HepG2 (cell line): ENCODE data around the gene HNRNPAB. TPM values are rescaled to one million over a fixed set of nuclear protein-coding genes. Genes with fewer than 3 reads are reported as not detected.

Source experiments
- ATAC-seq: fragments of 200-7000 bp; cut with Tn5 transposase; 3 replicates; pipeline ENCODE4 v1.9.1; 2020; ENCODE audit warnings: mild to moderate bottlenecking, moderate library complexity
- BruUV-seq: library from RNA; stranded (reverse); fragments of 400-500 nt; replicated peaks from 2 replicates; lab custom pipeline; 2021; lab: Mats Ljungman, UMichigan
- CTCF ChIA-PET: fragments of 300-600 bp; formaldehyde crosslinking; extraction: SDS; loops from one replicate; lab custom pipeline; 2021; ENCODE audit warnings: low total read pairs, inconsistent platforms, low intra/inter-chr PET ratio; lab: Yijun Ruan, JAX
- POLR2A ChIA-PET: fragments of 350-600 bp; sonication (Branson Sonifier 250); formaldehyde crosslinking; loops from one replicate; lab custom pipeline; 2020; ENCODE audit warnings: antibody characterized with exemption, inconsistent platforms; lab: Yijun Ruan, JAX
- DNase-seq: peaks from one replicate; pipeline ENCODE4 v3.0.0-alpha.2; 2015; ENCODE audit warnings: low spot score
- FAIRE-seq: peaks from 3 replicates; lab custom pipeline; 2011; peaks lifted over from hg19 to GRCh38; lab: Jason Lieb, UNC
- H2AFZ ChIP-seq: one replicate; pipeline ENCODE4 v1.6.1; 2011; ENCODE audit warnings: low read length, inconsistent platforms
- H3K27ac ChIP-seq: fragments of 300-600 bp; 3 replicates; pipeline ENCODE4 v1.8.0; 2011; ENCODE audit warnings: mixed run types, mild to moderate bottlenecking, mixed read lengths, low read length, inconsistent platforms; ENCODE audit not compliant: insufficient read depth; ENCODE audit errors: extremely low read length
- H3K27me3 ChIP-seq, 2 experiments: fragments of 200-600 bp in 1 of 2; 2 replicates in 1 of 2; 3 replicates in 1 of 2; pipeline versions ENCODE4 v1.6.0 to v1.8.0; 2011; ENCODE audit warnings: low read length in 2 of 2, mild to moderate bottlenecking in 2 of 2, moderate library complexity in 2 of 2, inconsistent platforms in 1 of 2; ENCODE audit not compliant: insufficient read depth in 2 of 2, control insufficient read depth in 1 of 2
- H3K36me3 ChIP-seq, 2 experiments: fragments of 200-600 bp in 1 of 2; replicated peaks in 1 of 2; 2 replicates in 1 of 2; 3 replicates in 1 of 2; pipeline versions ENCODE4 v1.5.1 to v1.8.0; 2011; ENCODE audit warnings: low read length in 2 of 2, inconsistent platforms in 1 of 2; ENCODE audit not compliant: insufficient read depth in 2 of 2, control insufficient read depth in 1 of 2
- H3K4me1 ChIP-seq: 2 replicates; pipeline ENCODE4 v1.5.1; 2012; ENCODE audit warnings: low read length, inconsistent platforms; ENCODE audit not compliant: insufficient read depth
- H3K4me2 ChIP-seq: 2 replicates; pipeline ENCODE4 v1.6.0; 2011; ENCODE audit warnings: low read depth, low read length, inconsistent platforms
- H3K4me3 ChIP-seq, 3 experiments: fragments of 200-600 bp in 1 of 3; sonication (generic), shearing (Covaris generic) in 1 of 3; replicated peaks in 1 of 3; 2 replicates each; pipeline ENCODE4 v1.5.1; 2011 to 2016; ENCODE audit warnings: low read length in 3 of 3, inconsistent platforms in 2 of 3, low read depth in 2 of 3, mild to moderate bottlenecking in 2 of 3, control low read depth in 1 of 3, mixed read lengths in 1 of 3; ENCODE audit not compliant: insufficient read depth in 1 of 3
- H3K79me2 ChIP-seq: one replicate; pipeline ENCODE4 v1.6.1; 2011; ENCODE audit warnings: low read length, inconsistent platforms; ENCODE audit not compliant: insufficient read depth
- H3K9ac ChIP-seq: 2 replicates; pipeline ENCODE4 v1.6.0; 2011; ENCODE audit warnings: mild to moderate bottlenecking, low read depth, low read length, inconsistent platforms; ENCODE audit not compliant: insufficient read depth
- H3K9me3 ChIP-seq: 2 replicates; pipeline ENCODE4 v1.5.1; 2012; ENCODE audit warnings: mild to moderate bottlenecking, low read length
- H4K20me1 ChIP-seq: 2 replicates; pipeline ENCODE4 v1.6.0; 2011; ENCODE audit warnings: inconsistent platforms, mild to moderate bottlenecking, low read length, moderate library complexity; ENCODE audit not compliant: insufficient read depth
- DMAP1 ChIP-seq: IDR thresholded peaks from 2 replicates; pipeline ENCODE4 v1.6.1; 2016
- FOXA1 ChIP-seq, 2 experiments: fragments of 450-650 bp in 1 of 2; sonication (generic) in 1 of 2; formaldehyde crosslinking in 1 of 2; IDR thresholded peaks; 2 replicates each; pipeline versions ENCODE4 v1.4.0 to v1.6.1; 2016 to 2020; ENCODE audit warnings: missing genetic modification reagents in 1 of 2
- FOXJ3 ChIP-seq: sonication (generic); formaldehyde crosslinking; IDR thresholded peaks from 2 replicates; pipeline ENCODE4 v1.4.0; 2020; ENCODE audit warnings: missing genetic modification reagents, mild to moderate bottlenecking, borderline replicate concordance
- GATAD2A ChIP-seq: IDR thresholded peaks from 2 replicates; pipeline ENCODE4 v1.6.1; 2016
- GLMP ChIP-seq: sonication (generic); formaldehyde crosslinking; IDR thresholded peaks from 2 replicates; pipeline ENCODE4 v1.9.0; 2021; ENCODE audit warnings: missing genetic modification reagents, mild to moderate bottlenecking, borderline replicate concordance
- GPN1 ChIP-seq: sonication (generic); formaldehyde crosslinking; IDR thresholded peaks from 2 replicates; pipeline ENCODE4 v1.5.1; 2020; ENCODE audit warnings: missing genetic modification reagents, borderline replicate concordance
- HIVEP1 ChIP-seq: sonication (generic); formaldehyde crosslinking; IDR thresholded peaks from 2 replicates; pipeline ENCODE4 v1.4.0; 2020; ENCODE audit warnings: mild to moderate bottlenecking, missing genetic modification reagents
- JUND ChIP-seq: sonication (generic); formaldehyde crosslinking; IDR thresholded peaks from 2 replicates; pipeline ENCODE4 v1.8.0; 2022; ENCODE audit warnings: mild to moderate bottlenecking, missing genetic modification reagents
- KDM6A ChIP-seq: IDR thresholded peaks from 2 replicates; pipeline ENCODE4 v1.6.1; 2016; ENCODE audit warnings: low read depth
- KLF6 ChIP-seq: IDR thresholded peaks from 2 replicates; pipeline ENCODE4 v1.8.0; 2016; ENCODE audit warnings: missing biosample characterization, missing genetic modification reagents
- MED13 ChIP-seq: sonication (generic); formaldehyde crosslinking; IDR thresholded peaks from 2 replicates; pipeline ENCODE4 v1.5.0; 2020; ENCODE audit warnings: missing genetic modification reagents
- MTF1 ChIP-seq: sonication (generic); formaldehyde crosslinking; IDR thresholded peaks from 2 replicates; pipeline ENCODE4 v1.5.0; 2020; ENCODE audit warnings: missing genetic modification reagents
- PHB2 ChIP-seq: fragments of 450-650 bp; IDR thresholded peaks from 2 replicates; pipeline ENCODE4 v1.6.1; 2018; ENCODE audit not compliant: partially characterized antibody
- PLRG1 ChIP-seq: fragments of 450-650 bp; conservative IDR thresholded peaks from 2 replicates; pipeline ENCODE4 v1.6.1; 2016
- PRMT3 ChIP-seq: sonication (generic); formaldehyde crosslinking; IDR thresholded peaks from 2 replicates; pipeline ENCODE4 v1.8.1; 2022; ENCODE audit warnings: low read depth, mild to moderate bottlenecking, moderate library complexity, missing genetic modification reagents, borderline replicate concordance
- RFX5 ChIP-seq: IDR thresholded peaks from 2 replicates; pipeline ENCODE4 v1.6.1; 2011; ENCODE audit warnings: low read depth, low read length, improper control_type of control experiment
- SP1 ChIP-seq, 2 experiments: fragments of 450-650 bp in 1 of 2; sonication (generic) in 1 of 2; formaldehyde crosslinking in 1 of 2; IDR thresholded peaks; 2 replicates each; pipeline versions ENCODE4 v1.4.0 to v1.6.1; 2016 to 2020; ENCODE audit warnings: missing genetic modification reagents in 1 of 2
- ZMYM2 ChIP-seq: sonication (generic); formaldehyde crosslinking; IDR thresholded peaks from 2 replicates; pipeline ENCODE4 v1.8.0; 2022; ENCODE audit warnings: mild to moderate bottlenecking, missing genetic modification reagents
- ZMYM4 ChIP-seq: sonication (generic); formaldehyde crosslinking; IDR thresholded peaks from 2 replicates; pipeline ENCODE4 v1.8.1; 2023; ENCODE audit warnings: mild to moderate bottlenecking, missing genetic modification reagents
- ZNF251 ChIP-seq: sonication (generic); formaldehyde crosslinking; IDR thresholded peaks from 2 replicates; pipeline ENCODE4 v1.9.0; 2021; ENCODE audit warnings: mild to moderate bottlenecking, missing genetic modification reagents
- ZNF282 ChIP-seq: fragments of 450-650 bp; IDR thresholded peaks from 2 replicates; pipeline ENCODE4 v1.6.1; 2018; ENCODE audit not compliant: partially characterized antibody
- ZNF451 ChIP-seq: sonication (generic); formaldehyde crosslinking; IDR thresholded peaks from 2 replicates; pipeline ENCODE4 v1.5.0; 2020; ENCODE audit warnings: mild to moderate bottlenecking, missing genetic modification reagents
- ZNF678 ChIP-seq: sonication (generic); formaldehyde crosslinking; IDR thresholded peaks from 2 replicates; pipeline ENCODE4 v1.4.0; 2020; ENCODE audit warnings: mild to moderate bottlenecking, missing genetic modification reagents
- ZNF713 ChIP-seq: sonication (generic); formaldehyde crosslinking; IDR thresholded peaks from 2 replicates; pipeline ENCODE4 v1.4.0; 2020; ENCODE audit warnings: mild to moderate bottlenecking, missing genetic modification reagents
- ZNF75D ChIP-seq: sonication (generic); formaldehyde crosslinking; IDR thresholded peaks from 2 replicates; pipeline ENCODE4 v1.8.1; 2023; ENCODE audit warnings: missing genetic modification reagents, mild to moderate bottlenecking, borderline replicate concordance
- WGBS: methylation state at CpG from one replicate; pipeline ENCODE4 v1.1.6; 2017; ENCODE audit warnings: low lambda C conversion rate; 5-methylcytosine and 5-hydroxymethylcytosine counted together
- in situ Hi-C: cut with HindIII; loops from 2 replicates; pipeline ENCODE4 v1.10.0; 2017; ENCODE audit warnings: low pct_unique_long_range_greater_than_20kb; ENCODE audit not compliant: extremely low pct_ligation_motif_present
- intact Hi-C: fragments of 100-400 bp; cut with micrococcal nuclease; formaldehyde crosslinking; loops from one replicate; pipeline ENCODE4 v1.10.0; 2022; ENCODE audit not compliant: unreplicated experiment
- polyA plus RNA-seq, 8 experiments: library from polyadenylated mRNA; depleted of rRNA in 3 of 8; stranded (reverse) in 7 of 8; unstranded in 1 of 8; fragments of >200 nt; fragmentation: Illumina TruSeq in 4 of 8; extraction: Trizol in 4 of 8; gene quantifications; 2 replicates each; pipeline versions ENCODE4 v1.2.1 to v1.2.3, GENCODE V29; 2011 to 2016; ENCODE audit warnings: low read depth in 4 of 8, missing spikeins in 1 of 8, mixed read lengths in 1 of 8; ENCODE audit not compliant: insufficient read depth in 1 of 8
- total RNA-seq, 5 experiments: library from RNA; depleted of rRNA; stranded (reverse); fragments of >200 nt; fragmentation: Illumina TruSeq; extraction: Trizol; gene quantifications; 2 replicates each; pipeline ENCODE4 v1.2.3, GENCODE V29; 2016; ENCODE audit warnings: low read depth in 1 of 5
- TF ChIP-seq, protein P1 (sequence below): sonication (generic); formaldehyde crosslinking; IDR thresholded peaks from 2 replicates; pipeline ENCODE4 v1.8.1; 2022; ENCODE audit warnings: mild to moderate bottlenecking, missing genetic modification reagents

The HNRNPAB gene
- total and polyA plus RNA-seq, 2 of the 13 experiments (the other 11 are each of a cell fraction or from before 2014, with no cell fraction given) = 62.6 to 111 TPM

GRCh38 chr5:178174456-178174855 lies 29.9 kb upstream of the HNRNPAB start:
- in situ Hi-C loops = no loop called here
- ChIA-PET CTCF (no interaction called here), POLR2A (no interaction called here)

GRCh38 chr5:178176791-178177190 lies 27.5 kb upstream of the HNRNPAB start:
- no peak for ATAC-seq
- Histone ChIP-seq H3K27ac (no peak overlapping the region), H3K36me3 (no peaks in the 10 kb centered on the region), H3K9me3 (no peaks in the 10 kb centered on the region), H3K27me3 (no peaks in the 10 kb centered on the region), H4K20me1 (no peaks in the 10 kb centered on the region), H3K79me2 (no peaks in the 10 kb centered on the region), H3K4me3 (no peak overlapping the region), H3K4me2 (no peak overlapping the region), H2AFZ (no peak overlapping the region), H3K4me1 (no peaks in the 10 kb centered on the region), H3K9ac (no peak overlapping the region)
- ChIA-PET CTCF (no interaction called here), POLR2A (no interaction called here)
- TF ChIP-seq ZMYM2 (CRISPR knock-in tag) = no peak
- TF ChIP-seq ZNF75D (CRISPR knock-in tag) = no peak
- no peak for TF ChIP-seq RFX5
- TF ChIP-seq ZNF713 (CRISPR knock-in tag) = no peak
- no peak for TF ChIP-seq FOXJ3 (CRISPR knock-in tag)
- no peak for TF ChIP-seq JUND (CRISPR knock-in tag)
- no peak for TF ChIP-seq SP1 (IDR thresholded peaks at IDR 0.05)
- no peak for TF ChIP-seq SP1 (CRISPR knock-in tag; IDR thresholded peaks at IDR 0.05)
- no peak for TF ChIP-seq GLMP
- no peak for TF ChIP-seq FOXA1 (IDR thresholded peaks at IDR 0.05)
- TF ChIP-seq FOXA1 (CRISPR knock-in tag; IDR thresholded peaks at IDR 0.05) = no peak
- no peak for TF ChIP-seq ZMYM4 (CRISPR knock-in tag)
- TF ChIP-seq PRMT3 (CRISPR knock-in tag) = no peak
- TF ChIP-seq KLF6 = no peak
- no peak for TF ChIP-seq PHB2
- intact Hi-C loops = no loop called here
- no peak for FAIRE-seq
- no peak for DNase-seq
- in situ Hi-C loops = no loop called here
- 52% methylated on average over 6 of the region's 6 CpGs for WGBS
- BruUV-seq = no TSS peak

More at GRCh38 chr5:178174456-178174855, 29.9 kb upstream of the HNRNPAB start:
- Histone ChIP-seq H3K27me3 (peaks cover 0 to 5% of the 10 kb centered on the region in 2 experiments; a peak in 1 of 5 replicates), H3K9ac (no peak overlapping the region), H4K20me1 (no peaks in the 10 kb centered on the region), H3K9me3 (no peaks in the 10 kb centered on the region), H3K79me2 (no peaks in the 10 kb centered on the region), H3K4me1 (no peaks in the 10 kb centered on the region), H3K4me3 (no peak overlapping the region), H2AFZ (no peak overlapping the region), H3K4me2 (no peak overlapping the region), H3K27ac (no peak overlapping the region), H3K36me3 (no peaks in the 10 kb centered on the region)
- intact Hi-C loops = no loop called here
- no peak for DNase-seq
- TF ChIP-seq GPN1 (CRISPR knock-in tag) = no peak
- no peak for TF ChIP-seq MED13 (CRISPR knock-in tag)
- TF ChIP-seq PLRG1 = no peak
- no peak for TF ChIP-seq GATAD2A
- no peak for TF ChIP-seq MTF1 (CRISPR knock-in tag)
- no peak for TF ChIP-seq ZNF251 (CRISPR knock-in tag)
- TF ChIP-seq DMAP1 (CRISPR knock-in tag) = no peak
- no peak for TF ChIP-seq KDM6A
- no peak for TF ChIP-seq ZNF282
- TF ChIP-seq, protein P1, sequence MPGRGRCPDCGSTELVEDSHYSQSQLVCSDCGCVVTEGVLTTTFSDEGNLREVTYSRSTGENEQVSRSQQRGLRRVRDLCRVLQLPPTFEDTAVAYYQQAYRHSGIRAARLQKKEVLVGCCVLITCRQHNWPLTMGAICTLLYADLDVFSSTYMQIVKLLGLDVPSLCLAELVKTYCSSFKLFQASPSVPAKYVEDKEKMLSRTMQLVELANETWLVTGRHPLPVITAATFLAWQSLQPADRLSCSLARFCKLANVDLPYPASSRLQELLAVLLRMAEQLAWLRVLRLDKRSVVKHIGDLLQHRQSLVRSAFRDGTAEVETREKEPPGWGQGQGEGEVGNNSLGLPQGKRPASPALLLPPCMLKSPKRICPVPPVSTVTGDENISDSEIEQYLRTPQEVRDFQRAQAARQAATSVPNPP (CRISPR knock-in tag) = no peak
- TF ChIP-seq ZNF678 (CRISPR knock-in tag) = no peak
- no peak for TF ChIP-seq HIVEP1 (CRISPR knock-in tag)
- TF ChIP-seq ZNF451 (CRISPR knock-in tag) = no peak
- ATAC-seq = no peak
- no peak for FAIRE-seq
- WGBS = 65% methylated on average over 3 of the region's 3 CpGs
- BruUV-seq = no TSS peak
